OCI-LY7 (cell line): ENCODE data around the gene GRID1. TPM values are rescaled to one million over a fixed set of nuclear protein-coding genes. Genes with fewer than 3 reads are reported as not detected.

Experiments used
- BruUV-seq: library from RNA; stranded (reverse); fragments of 400-500 nt; replicated peaks from 2 replicates; lab custom pipeline; 2021; lab: Mats Ljungman, UMichigan
- CTCF ChIA-PET: fragments of 300-600 bp; sonication (Branson Sonifier 250); formaldehyde crosslinking; loops from one replicate; lab custom pipeline; 2022; ENCODE audit warnings: antibody characterized with exemption; ENCODE audit not compliant: unreplicated experiment; lab: Charles Lee
- POLR2A ChIA-PET: fragments of 300-600 bp; sonication (Branson Sonifier 250); formaldehyde crosslinking; loops from one replicate; lab custom pipeline; 2022; ENCODE audit warnings: antibody characterized with exemption; lab: Charles Lee
- DNase-seq: peaks from one replicate; pipeline ENCODE4 v3.0.0-alpha.2; 2015; ENCODE audit warnings: low spot score
- H2AFZ ChIP-seq: fragments of 200-600 bp; sonication (generic), shearing (Covaris generic); 2 replicates; pipeline ENCODE4 v1.6.1; 2014; ENCODE audit warnings: mild to moderate bottlenecking, antibody characterized with exemption, low read length, moderate library complexity
- H3K27ac ChIP-seq: fragments of 200-600 bp; sonication (generic); 2 replicates; pipeline ENCODE4 v1.5.1; 2014; ENCODE audit warnings: mixed run types, low read depth, mild to moderate bottlenecking, moderate library complexity, low read length, inconsistent platforms; ENCODE audit not compliant: poor library complexity, severe bottlenecking
- H3K36me3 ChIP-seq: fragments of 200-600 bp; sonication (generic); 2 replicates; pipeline ENCODE4 v1.6.1; 2014; ENCODE audit warnings: mild to moderate bottlenecking, antibody characterized with exemption, low read length, moderate library complexity, mixed read lengths; ENCODE audit not compliant: insufficient read depth
- H3K4me1 ChIP-seq: fragments of 200-600 bp; sonication (generic); 2 replicates; pipeline ENCODE4 v1.5.1; 2014; ENCODE audit warnings: mild to moderate bottlenecking, low read length; ENCODE audit not compliant: insufficient read depth, poor library complexity, severe bottlenecking
- H3K4me2 ChIP-seq: fragments of 200-600 bp; sonication (generic); 2 replicates; pipeline ENCODE4 v1.6.1; 2014; ENCODE audit warnings: mild to moderate bottlenecking, low read length
- H3K4me3 ChIP-seq: fragments of 200-600 bp; sonication (generic); 2 replicates; pipeline ENCODE4 v1.5.1; 2014; ENCODE audit warnings: mild to moderate bottlenecking, low read depth, low read length; ENCODE audit not compliant: poor library complexity, severe bottlenecking
- H3K79me2 ChIP-seq: fragments of 200-600 bp; sonication (generic); 2 replicates; pipeline ENCODE4 v1.6.1; 2016; ENCODE audit warnings: low read depth, mild to moderate bottlenecking, low read length, moderate library complexity, mixed read lengths; ENCODE audit not compliant: insufficient read depth
- H3K9me2 ChIP-seq: fragments of 200-600 bp; sonication (generic); 2 replicates; pipeline ENCODE4 v1.6.1; 2016; ENCODE audit warnings: mild to moderate bottlenecking, low read length, mixed read lengths; ENCODE audit not compliant: insufficient read depth
- H3K9me3 ChIP-seq: fragments of 200-600 bp; sonication (generic); 2 replicates; pipeline ENCODE4 v1.6.1; 2014; ENCODE audit warnings: mild to moderate bottlenecking, mixed run types, low read length, mixed read lengths
- H4K20me1 ChIP-seq: fragments of 200-600 bp; sonication (generic); 2 replicates; pipeline ENCODE4 v1.6.1; 2014; ENCODE audit warnings: mild to moderate bottlenecking, antibody characterized with exemption, low read length, moderate library complexity, mixed read lengths; ENCODE audit not compliant: insufficient read depth
- CTCF ChIP-seq: fragments of 200-600 bp; sonication (generic); conservative IDR thresholded peaks from 2 replicates; pipeline ENCODE4 v1.5.1; 2014; ENCODE audit warnings: mild to moderate bottlenecking, antibody characterized with exemption, low read length, moderate library complexity, mixed read lengths
- EZH2phosphoT487 ChIP-seq: fragments of 200-600 bp; sonication (generic); IDR thresholded peaks from 2 replicates; pipeline ENCODE4 v1.6.1; 2018; ENCODE audit warnings: low read depth, borderline replicate concordance, mild to moderate bottlenecking, mixed run types, antibody characterized with exemption, low read length, moderate library complexity, mixed read lengths
- intact Hi-C: fragments of 100-400 bp; cut with micrococcal nuclease; formaldehyde crosslinking; loops from one replicate; pipeline ENCODE4 v1.10.0; 2022; ENCODE audit not compliant: unreplicated experiment
- total RNA-seq, 2 experiments: library from RNA; depleted of rRNA in 1 of 2; stranded (reverse); fragments of >200 nt in 1 of 2; shearing (Covaris generic) in 1 of 2; gene quantifications; 2 replicates each; pipeline ENCODE4 v1.2.3, GENCODE V29; 2014 to 2022

GRID1 gene
- total RNA-seq, 2 experiments from 2014 or later = 1.6 to 3.7 TPM

- CTCF ChIA-PET = no interaction called here
- intact Hi-C loops = no loop called here
- H4K20me1 ChIP-seq = no peaks in the 10 kb centered on the region
- no peak overlapping the region for H3K4me2 ChIP-seq
- BruUV-seq = no TSS peak
- H3K4me3 ChIP-seq = no peak overlapping the region
- POLR2A ChIA-PET = no interaction called here
- no peak for TF ChIP-seq EZH2phosphoT487
- TF ChIP-seq CTCF = no peak
- no peak overlapping the region for H2AFZ ChIP-seq
- no peaks in the 10 kb centered on the region for H3K36me3 ChIP-seq
- no peak overlapping the region for H3K27ac ChIP-seq
- no peaks in the 10 kb centered on the region for H3K9me2 ChIP-seq
- no peaks in the 10 kb centered on the region for H3K4me1 ChIP-seq
- H3K79me2 ChIP-seq = no peaks in the 10 kb centered on the region
- no peak for DNase-seq
- H3K9me3 ChIP-seq = no peaks in the 10 kb centered on the region
These were observed 307.6 kb downstream of the GRID1 start for GRCh38 chr10:86058964-86059363.

- POLR2A ChIA-PET = no interaction called here
- no peaks in the 10 kb centered on the region for H3K79me2 ChIP-seq
- H3K4me2 ChIP-seq = no peak overlapping the region
- H4K20me1 ChIP-seq = no peaks in the 10 kb centered on the region
- H3K9me3 ChIP-seq = no peaks in the 10 kb centered on the region
- H3K27ac ChIP-seq = no peak overlapping the region
- H3K4me3 ChIP-seq = no peak overlapping the region
- no TSS peak for BruUV-seq
- TF ChIP-seq EZH2phosphoT487 (no peak), CTCF (no peak)
- H3K9me2 ChIP-seq = no peaks in the 10 kb centered on the region
- no peaks in the 10 kb centered on the region for H3K36me3 ChIP-seq
- H3K4me1 ChIP-seq = no peaks in the 10 kb centered on the region
- DNase-seq = no peak
- CTCF ChIA-PET = no interaction called here
- no peak overlapping the region for H2AFZ ChIP-seq
- intact Hi-C loops = no loop called here
These were observed 308.9 kb downstream of the GRID1 start for GRCh38 chr10:86057708-86058107.

GRCh38 chr10:86056672-86057071 is 309.9 kb downstream of the GRID1 start:
- no TSS peak for BruUV-seq
- CTCF ChIA-PET = no interaction called here
- Histone ChIP-seq H3K9me3 (no peaks in the 10 kb centered on the region), H3K27ac (no peak overlapping the region), H2AFZ (no peak overlapping the region), H3K79me2 (no peaks in the 10 kb centered on the region), H3K36me3 (no peaks in the 10 kb centered on the region), H4K20me1 (no peaks in the 10 kb centered on the region), H3K9me2 (no peaks in the 10 kb centered on the region), H3K4me1 (no peaks in the 10 kb centered on the region), H3K4me2 (no peak overlapping the region), H3K4me3 (no peak overlapping the region)
- POLR2A ChIA-PET = no interaction called here
- no peak for DNase-seq
- TF ChIP-seq CTCF (no peak), EZH2phosphoT487 (no peak)
- intact Hi-C loops = no loop called here
